ENCODE data around the gene ZNF317. TPM values are rescaled to one million over a fixed set of nuclear protein-coding genes. Genes with fewer than 3 reads are reported as not detected.

Gene ZNF317
- total RNA-seq, 1 donor from 2014 or later: 11.6 TPM

DNA sequence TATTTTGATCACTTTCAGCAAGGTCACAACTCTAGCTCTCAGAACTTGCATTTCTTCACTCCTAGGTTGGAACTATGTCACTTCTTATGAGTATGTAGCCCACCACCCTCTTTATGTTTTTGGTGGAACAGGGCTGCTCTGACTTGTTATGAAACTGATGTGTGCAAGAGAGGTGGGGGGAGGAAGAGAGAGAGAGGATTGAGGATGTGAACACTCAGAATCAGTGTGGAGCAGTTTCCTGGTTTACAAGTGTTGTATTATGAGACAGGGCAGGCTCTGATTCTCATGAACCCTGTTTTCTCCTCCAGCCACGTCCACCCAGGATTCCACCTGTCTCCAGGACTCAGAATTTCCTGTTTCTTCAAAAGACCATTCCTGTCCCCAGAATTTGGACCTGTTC, 16.1 kb downstream of the ZNF317 start:
- Histone ChIP-seq H3K36me3 (ENCODE audit: control insufficient read depth, insufficient read depth, low read length) (peaks cover 34% of the 10 kb centered on the region), H3K27me3 (ENCODE audit: control insufficient read depth, insufficient read depth, low read length) (no peaks in the 10 kb centered on the region)
- FAIRE-seq: no peak

DNA sequence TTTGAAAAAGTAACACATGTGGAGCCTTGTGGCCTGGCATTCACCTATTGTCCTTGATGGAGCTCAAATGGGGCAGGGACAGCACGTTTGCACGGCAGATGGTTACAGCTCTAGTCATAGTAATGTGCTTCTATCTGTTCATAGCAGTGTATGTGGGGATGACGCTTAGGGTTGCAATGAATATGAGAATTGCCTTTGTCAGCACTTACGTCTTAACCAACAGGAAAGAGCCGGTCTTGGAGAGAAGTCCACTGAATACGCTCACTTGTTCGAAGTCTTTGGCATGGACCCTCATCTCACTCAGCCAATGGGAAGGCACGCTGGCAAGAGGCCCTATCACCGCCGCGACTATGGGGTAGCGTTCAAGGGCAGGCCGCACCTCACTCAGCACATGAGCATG, 19.7 kb downstream of the ZNF317 start:
- no peak for DNase-seq (ENCODE audit: low read depth)
- Histone ChIP-seq H3K36me3 (ENCODE audit: control insufficient read depth, insufficient read depth, low read length) (peaks cover 43% of the 10 kb centered on the region), H3K4me3 (ENCODE audit: low read depth, low read length) (no peak overlapping the region), H3K27me3 (ENCODE audit: control insufficient read depth, insufficient read depth, low read length) (no peaks in the 10 kb centered on the region)
- no peak for TF ChIP-seq CTCF (IDR thresholded peaks at IDR 0.05; ENCODE audit: insufficient read depth, low read length, severe bottlenecking)
- no peak for FAIRE-seq

More for the DNA sequence above, 16.1 kb downstream of the ZNF317 start:
- H3K4me3 ChIP-seq (ENCODE audit: low read depth, low read length): no peak overlapping the region
- TF ChIP-seq CTCF (IDR thresholded peaks at IDR 0.05; ENCODE audit: insufficient read depth, low read length, severe bottlenecking): no peak
- DNase-seq (ENCODE audit: low read depth): no peak

DNA sequence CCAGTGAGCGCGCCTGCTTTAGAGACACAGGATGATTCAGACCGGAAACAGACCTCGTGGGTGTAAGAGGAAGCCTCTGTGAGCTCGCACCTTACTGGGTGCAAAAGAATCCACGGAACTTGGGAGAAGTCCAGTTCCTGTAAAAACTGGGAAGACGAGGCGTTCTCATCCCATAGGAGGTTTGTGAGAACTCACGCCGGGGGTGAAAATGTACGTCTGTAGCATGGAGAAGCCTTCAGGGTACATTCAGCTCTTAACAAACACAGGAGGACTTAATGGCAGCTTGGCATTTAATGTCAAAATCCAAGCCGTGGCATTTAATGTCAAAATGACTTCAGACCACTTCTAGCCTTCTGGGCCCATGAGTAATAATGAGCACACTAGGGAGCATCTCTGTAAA, 21.2 kb downstream of the ZNF317 start:
- FAIRE-seq: no peak
- Histone ChIP-seq H3K27me3 (ENCODE audit: control insufficient read depth, insufficient read depth, low read length) (no peaks in the 10 kb centered on the region), H3K4me3 (ENCODE audit: low read depth, low read length) (no peak overlapping the region), H3K36me3 (ENCODE audit: control insufficient read depth, insufficient read depth, low read length) (peaks cover 41% of the 10 kb centered on the region)
- no peak for TF ChIP-seq CTCF (IDR thresholded peaks at IDR 0.05; ENCODE audit: insufficient read depth, low read length, severe bottlenecking)
- DNase-seq (ENCODE audit: low read depth): no peak

DNA sequence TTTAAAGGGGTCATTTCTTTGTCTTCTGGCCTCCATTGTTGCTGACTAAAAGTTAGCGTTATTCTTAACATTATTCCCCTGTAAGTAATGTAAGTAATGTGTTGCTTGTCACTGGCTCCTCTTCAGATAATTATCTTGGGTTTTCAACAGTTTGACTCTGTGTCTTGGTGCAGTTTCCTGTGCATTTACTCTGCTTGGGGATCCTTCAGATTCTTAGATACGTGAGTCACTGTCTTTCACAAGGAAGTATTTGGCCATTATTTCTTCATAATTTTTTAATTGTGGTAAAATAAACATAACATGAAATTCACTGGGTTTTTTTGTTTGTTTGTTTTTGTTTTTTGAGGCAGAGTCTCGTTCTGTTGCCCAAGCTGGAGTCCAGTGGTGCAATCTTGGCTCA, 25.1 kb downstream of the ZNF317 start:
- FAIRE-seq: no peak
- H3K36me3 ChIP-seq (ENCODE audit: control insufficient read depth, insufficient read depth, low read length): peaks cover 22% of the 10 kb centered on the region
- DNase-seq (ENCODE audit: low read depth): no peak

DNA sequence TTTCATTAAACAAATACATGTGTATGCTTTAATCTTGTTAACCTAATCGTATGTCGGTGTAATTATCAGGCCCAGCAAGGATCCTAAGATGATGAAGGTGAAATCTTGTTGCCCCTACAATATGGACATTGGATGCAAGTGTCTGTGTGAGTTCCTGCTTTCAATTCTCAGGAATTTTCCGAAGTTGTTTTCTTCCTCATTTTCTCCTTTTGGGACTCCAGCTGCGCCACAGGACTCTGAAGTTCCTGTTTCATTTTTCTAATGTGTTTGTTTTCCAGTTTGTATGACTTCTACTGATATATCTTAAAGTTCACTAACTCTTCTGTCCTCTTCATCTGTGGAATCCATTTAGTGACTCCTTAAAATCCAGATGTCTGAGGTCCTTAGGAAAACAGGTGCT, 26.6 kb downstream of the ZNF317 start:
- peaks cover 8% of the 10 kb centered on the region for H3K36me3 ChIP-seq (ENCODE audit: control insufficient read depth, insufficient read depth, low read length)
- TF ChIP-seq CTCF (IDR thresholded peaks at IDR 0.05; ENCODE audit: insufficient read depth, low read length, severe bottlenecking): no peak
- no peak for FAIRE-seq
- no peak for DNase-seq (ENCODE audit: low read depth)
- no peaks in the 10 kb centered on the region for H3K27me3 ChIP-seq (ENCODE audit: control insufficient read depth, insufficient read depth, low read length)
- no peak overlapping the region for H3K4me3 ChIP-seq (ENCODE audit: low read depth, low read length)

More for the DNA sequence above, 25.1 kb downstream of the ZNF317 start:
- H3K27me3 ChIP-seq (ENCODE audit: control insufficient read depth, insufficient read depth, low read length): no peaks in the 10 kb centered on the region
- no peak overlapping the region for H3K4me3 ChIP-seq (ENCODE audit: low read depth, low read length)
- no peak for TF ChIP-seq CTCF (IDR thresholded peaks at IDR 0.05; ENCODE audit: insufficient read depth, low read length, severe bottlenecking)

DNA sequence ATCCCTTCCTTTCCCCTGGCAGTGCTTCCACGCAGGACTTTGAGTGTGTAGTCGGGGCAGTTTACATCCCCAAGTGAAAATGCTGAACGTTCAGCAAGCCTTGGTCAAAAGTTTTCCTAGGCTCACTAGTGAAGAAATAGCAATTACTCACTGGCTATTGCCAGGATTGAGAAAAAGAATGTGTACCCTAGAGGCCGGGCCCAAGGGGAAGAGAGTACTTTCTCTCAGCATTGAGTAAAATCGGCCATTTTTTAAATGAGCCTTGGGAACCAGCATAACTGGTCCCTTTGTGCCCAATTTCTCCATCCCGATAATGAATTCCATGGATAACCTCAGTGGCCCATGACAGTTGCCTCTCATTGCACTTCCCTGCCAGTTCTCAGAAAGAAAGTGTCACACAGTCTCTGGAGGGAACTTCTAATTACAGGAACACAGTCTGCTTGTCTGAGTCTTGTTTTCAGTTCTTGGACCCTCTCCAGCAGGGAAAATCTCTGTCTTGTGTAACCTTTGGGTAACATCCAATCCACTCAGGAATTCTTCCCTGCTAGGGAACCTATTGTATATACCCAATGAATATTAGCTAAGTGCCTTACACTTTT, 31.3 kb downstream of the ZNF317 start:
- DNase-seq (ENCODE audit: low read depth) (no peak), FAIRE-seq (no peak)
- Histone ChIP-seq H3K4me3 (ENCODE audit: low read depth, low read length) (no peak overlapping the region), H3K36me3 (ENCODE audit: control insufficient read depth, insufficient read depth, low read length) (no peaks in the 10 kb centered on the region), H3K27me3 (ENCODE audit: control insufficient read depth, insufficient read depth, low read length) (no peaks in the 10 kb centered on the region)
- TF ChIP-seq CTCF (IDR thresholded peaks at IDR 0.05; ENCODE audit: insufficient read depth, low read length, severe bottlenecking): no peak

Data from bronchial epithelial cell (primary cell).